ENCODE measurements around the gene GPC1.

- TF ChIP-seq POLR2A (IDR thresholded peaks at IDR 0.05; ENCODE audit: low read depth, low read length) (no peak), POLR2AphosphoS5 (IDR thresholded peaks at IDR 0.05; ENCODE audit: low read depth, low read length) (no peak)
Observed at GRCh38 chr2:240430595-240430994, 4.9 kb upstream of the GPC1 start.

Measured in GM12891 (cell line).